Upper lobe of left lung (tissue), 4 donors: ENCODE results near the gene STARD9.

ENCODE experiments used
- CTCF ChIP-seq, 6 experiments: fragments of 450-650 bp in 4 of 6; fragments of 200-600 bp in 2 of 6; sonication (generic) in 2 of 6; IDR thresholded peaks; one replicate each; pipeline ENCODE4 v1.5.1; 2016 to 2019; ENCODE audit warnings: antibody characterized with exemption in 6 of 6
- EP300 ChIP-seq, 4 donors: sonication (generic); formaldehyde crosslinking; IDR thresholded peaks; one replicate each; pipeline ENCODE4 v1.5.1; 2017; ENCODE audit warnings: antibody characterized with exemption in 4 of 4, control low read depth in 2 of 4
- POLR2A ChIP-seq, 4 donors: fragments of 450-650 bp; IDR thresholded peaks; one replicate each; pipeline ENCODE4 v1.5.1; 2016 to 2017; ENCODE audit warnings: antibody characterized with exemption in 4 of 4, mild to moderate bottlenecking in 2 of 4
- POLR2AphosphoS5 ChIP-seq, 2 donors: sonication (generic); formaldehyde crosslinking; IDR thresholded peaks; one replicate each; pipeline ENCODE4 v1.5.1; 2017; ENCODE audit warnings: antibody characterized with exemption in 2 of 2

DNA sequence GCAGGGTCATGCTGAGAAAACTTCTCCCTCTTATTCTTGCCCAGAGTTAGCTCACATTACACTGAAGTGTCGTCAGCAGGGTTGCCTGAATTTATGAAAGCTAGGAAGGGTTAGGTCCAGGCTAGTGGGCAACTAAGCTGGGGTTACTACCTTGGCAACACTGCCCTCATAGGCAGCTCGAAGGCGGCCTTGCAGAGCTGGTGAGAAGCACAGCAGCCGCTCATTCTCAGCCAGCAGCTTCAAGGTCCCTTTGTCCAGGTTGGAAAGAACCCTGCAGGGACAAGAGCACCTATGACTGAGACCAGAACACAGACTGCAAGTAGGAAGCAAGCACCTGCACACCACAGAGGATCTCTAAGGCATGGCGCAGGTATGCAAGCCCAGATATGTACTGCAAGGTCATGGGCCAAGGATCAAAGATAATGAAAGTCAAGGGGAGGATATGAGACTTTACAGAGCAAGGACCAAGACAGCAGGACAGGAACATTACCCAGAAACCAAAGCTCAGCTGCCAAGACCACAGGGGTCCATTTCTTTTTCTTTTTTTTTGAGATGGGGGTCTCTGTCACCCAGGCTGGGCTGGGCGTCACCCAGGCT lies 158.8 kb downstream of the STARD9 start:
- no peak for TF ChIP-seq POLR2A (IDR thresholded peaks at IDR 0.05)
- no peak for TF ChIP-seq CTCF (IDR thresholded peaks at IDR 0.05)
- no peak for TF ChIP-seq POLR2AphosphoS5 (IDR thresholded peaks at IDR 0.05)
- TF ChIP-seq EP300 (IDR thresholded peaks at IDR 0.05) = no peak
